22Rv1 (cell line): Measurements from ENCODE around the gene KIAA0232.

ENCODE experiments used
- CTCF ChIP-seq: fragments of 450-650 bp; IDR thresholded peaks from 2 replicates; pipeline ENCODE4 v1.5.1; 2017; ENCODE audit warnings: mild to moderate bottlenecking
- ZFX ChIP-seq: fragments of 450-650 bp; IDR thresholded peaks from 2 replicates; pipeline ENCODE4 v1.6.1; 2017; ENCODE audit warnings: antibody characterized with exemption, borderline replicate concordance

GRCh38 chr4:6799091-6799490 lies 16.6 kb downstream of the KIAA0232 start:
- TF ChIP-seq CTCF (no peak), ZFX (no peak)
